OCI-LY7 (cell line): ENCODE data around the gene C1orf167. TPM values are rescaled to one million over a fixed set of nuclear protein-coding genes. Genes with fewer than 3 reads are reported as not detected.

Experiments
- BruUV-seq: library from RNA; stranded (reverse); fragments of 400-500 nt; replicated peaks from 2 replicates; lab custom pipeline; 2021; lab: Mats Ljungman, UMichigan
- CTCF ChIA-PET: fragments of 300-600 bp; sonication (Branson Sonifier 250); formaldehyde crosslinking; loops from one replicate; lab custom pipeline; 2022; ENCODE audit warnings: antibody characterized with exemption; ENCODE audit not compliant: unreplicated experiment; lab: Charles Lee
- POLR2A ChIA-PET: fragments of 300-600 bp; sonication (Branson Sonifier 250); formaldehyde crosslinking; loops from one replicate; lab custom pipeline; 2022; ENCODE audit warnings: antibody characterized with exemption; lab: Charles Lee
- DNase-seq: peaks from one replicate; pipeline ENCODE4 v3.0.0-alpha.2; 2015; ENCODE audit warnings: low spot score
- H2AFZ ChIP-seq: fragments of 200-600 bp; sonication (generic), shearing (Covaris generic); 2 replicates; pipeline ENCODE4 v1.6.1; 2014; ENCODE audit warnings: mild to moderate bottlenecking, antibody characterized with exemption, low read length, moderate library complexity
- H3K27ac ChIP-seq: fragments of 200-600 bp; sonication (generic); 2 replicates; pipeline ENCODE4 v1.5.1; 2014; ENCODE audit warnings: mixed run types, low read depth, mild to moderate bottlenecking, moderate library complexity, low read length, inconsistent platforms; ENCODE audit not compliant: poor library complexity, severe bottlenecking
- H3K36me3 ChIP-seq: fragments of 200-600 bp; sonication (generic); 2 replicates; pipeline ENCODE4 v1.6.1; 2014; ENCODE audit warnings: mild to moderate bottlenecking, antibody characterized with exemption, low read length, moderate library complexity, mixed read lengths; ENCODE audit not compliant: insufficient read depth
- H3K4me1 ChIP-seq: fragments of 200-600 bp; sonication (generic); 2 replicates; pipeline ENCODE4 v1.5.1; 2014; ENCODE audit warnings: mild to moderate bottlenecking, low read length; ENCODE audit not compliant: insufficient read depth, poor library complexity, severe bottlenecking
- H3K4me2 ChIP-seq: fragments of 200-600 bp; sonication (generic); 2 replicates; pipeline ENCODE4 v1.6.1; 2014; ENCODE audit warnings: mild to moderate bottlenecking, low read length
- H3K4me3 ChIP-seq: fragments of 200-600 bp; sonication (generic); 2 replicates; pipeline ENCODE4 v1.5.1; 2014; ENCODE audit warnings: mild to moderate bottlenecking, low read depth, low read length; ENCODE audit not compliant: poor library complexity, severe bottlenecking
- H3K79me2 ChIP-seq: fragments of 200-600 bp; sonication (generic); 2 replicates; pipeline ENCODE4 v1.6.1; 2016; ENCODE audit warnings: low read depth, mild to moderate bottlenecking, low read length, moderate library complexity, mixed read lengths; ENCODE audit not compliant: insufficient read depth
- H3K9me2 ChIP-seq: fragments of 200-600 bp; sonication (generic); 2 replicates; pipeline ENCODE4 v1.6.1; 2016; ENCODE audit warnings: mild to moderate bottlenecking, low read length, mixed read lengths; ENCODE audit not compliant: insufficient read depth
- H3K9me3 ChIP-seq: fragments of 200-600 bp; sonication (generic); 2 replicates; pipeline ENCODE4 v1.6.1; 2014; ENCODE audit warnings: mild to moderate bottlenecking, mixed run types, low read length, mixed read lengths
- H4K20me1 ChIP-seq: fragments of 200-600 bp; sonication (generic); 2 replicates; pipeline ENCODE4 v1.6.1; 2014; ENCODE audit warnings: mild to moderate bottlenecking, antibody characterized with exemption, low read length, moderate library complexity, mixed read lengths; ENCODE audit not compliant: insufficient read depth
- CTCF ChIP-seq: fragments of 200-600 bp; sonication (generic); conservative IDR thresholded peaks from 2 replicates; pipeline ENCODE4 v1.5.1; 2014; ENCODE audit warnings: mild to moderate bottlenecking, antibody characterized with exemption, low read length, moderate library complexity, mixed read lengths
- EZH2phosphoT487 ChIP-seq: fragments of 200-600 bp; sonication (generic); IDR thresholded peaks from 2 replicates; pipeline ENCODE4 v1.6.1; 2018; ENCODE audit warnings: low read depth, borderline replicate concordance, mild to moderate bottlenecking, mixed run types, antibody characterized with exemption, low read length, moderate library complexity, mixed read lengths
- intact Hi-C: fragments of 100-400 bp; cut with micrococcal nuclease; formaldehyde crosslinking; loops from one replicate; pipeline ENCODE4 v1.10.0; 2022; ENCODE audit not compliant: unreplicated experiment
- total RNA-seq, 2 experiments: library from RNA; depleted of rRNA in 1 of 2; stranded (reverse); fragments of >200 nt in 1 of 2; shearing (Covaris generic) in 1 of 2; gene quantifications; 2 replicates each; pipeline ENCODE4 v1.2.3, GENCODE V29; 2014 to 2022

Gene C1orf167
- total RNA-seq, 2 experiments from 2014 or later: 1.7 to 4.2 TPM

GRCh38 chr1:11720525-11720924 lies 41.5 kb upstream of the C1orf167 start:
- no TSS peak for BruUV-seq
- ChIA-PET CTCF (interaction anchor here (0.6 to 1.5 kb wide), 2 partner anchors 17 to 25 kb away, joined by 3 read pairs; no protein-coding TSS in a partner anchor), POLR2A (interaction anchor here (0.7 kb wide), 3 partner anchors 60 to 487 kb away, joined by 3 read pairs; no protein-coding TSS in a partner anchor)
- Histone ChIP-seq H3K36me3 (no peaks in the 10 kb centered on the region), H2AFZ (no peak overlapping the region), H3K9me3 (no peaks in the 10 kb centered on the region), H3K4me2 (no peak overlapping the region), H3K4me3 (no peak overlapping the region), H3K9me2 (no peaks in the 10 kb centered on the region), H3K27ac (no peak overlapping the region), H4K20me1 (no peaks in the 10 kb centered on the region), H3K4me1 (peaks cover 15% of the 10 kb centered on the region), H3K79me2 (no peaks in the 10 kb centered on the region)
- DNase-seq: no peak
- TF ChIP-seq EZH2phosphoT487: no peak
- no peak for TF ChIP-seq CTCF
- intact Hi-C loops: no loop called here

- no peaks in the 10 kb centered on the region for H3K79me2 ChIP-seq
- no peaks in the 10 kb centered on the region for H3K9me2 ChIP-seq
- H4K20me1 ChIP-seq: no peaks in the 10 kb centered on the region
- POLR2A ChIA-PET: no interaction called here
- H3K4me1 ChIP-seq: peaks cover 19% of the 10 kb centered on the region
- BruUV-seq: no TSS peak
- no peaks in the 10 kb centered on the region for H3K36me3 ChIP-seq
- DNase-seq: no peak
- H3K9me3 ChIP-seq: no peaks in the 10 kb centered on the region
- intact Hi-C loops: no loop called here
- no peak overlapping the region for H3K27ac ChIP-seq
- no peak overlapping the region for H2AFZ ChIP-seq
- TF ChIP-seq EZH2phosphoT487 (no peak), CTCF (no peak)
- CTCF ChIA-PET: no interaction called here
- no peak overlapping the region for H3K4me2 ChIP-seq
- H3K4me3 ChIP-seq: no peak overlapping the region
Observed at GRCh38 chr1:11721311-11721710, 40.7 kb upstream of the C1orf167 start.

- no peaks in the 10 kb centered on the region for H3K36me3 ChIP-seq
- TF ChIP-seq CTCF (no peak), EZH2phosphoT487 (no peak)
- no peak overlapping the region for H3K4me2 ChIP-seq
- H2AFZ ChIP-seq: no peak overlapping the region
- H3K27ac ChIP-seq: no peak overlapping the region
- H3K4me3 ChIP-seq: no peak overlapping the region
- peaks cover 19% of the 10 kb centered on the region for H3K4me1 ChIP-seq
- H3K9me3 ChIP-seq: no peaks in the 10 kb centered on the region
- no peaks in the 10 kb centered on the region for H4K20me1 ChIP-seq
- intact Hi-C loops: no loop called here
- ChIA-PET POLR2A (no interaction called here), CTCF (no interaction called here)
- H3K9me2 ChIP-seq: no peaks in the 10 kb centered on the region
- H3K79me2 ChIP-seq: no peaks in the 10 kb centered on the region
- no peak for DNase-seq
- no TSS peak for BruUV-seq
Observed at GRCh38 chr1:11722538-11722937, 39.5 kb upstream of the C1orf167 start.
